NB4 (cell line): ENCODE data around the gene NUDT1.

Source experiments
- MYC ChIP-seq: IDR thresholded peaks from 2 replicates; pipeline ENCODE4 v1.6.1; 2011; ENCODE audit warnings: low read depth, low read length
- POLR2A ChIP-seq: IDR thresholded peaks from 2 replicates; pipeline ENCODE4 v1.6.1; 2011; ENCODE audit warnings: mild to moderate bottlenecking; ENCODE audit not compliant: insufficient read length; ENCODE audit errors: extremely low read depth
- TF ChIP-seq, protein P1 (sequence below): IDR thresholded peaks from one replicate; pipeline ENCODE4 v1.5.1; 2012; ENCODE audit warnings: low read depth, low read length
- TF ChIP-seq, protein P2 (sequence below): IDR thresholded peaks from 2 replicates; pipeline ENCODE4 v1.6.1; 2011; ENCODE audit warnings: low read depth, low read length

DNA sequence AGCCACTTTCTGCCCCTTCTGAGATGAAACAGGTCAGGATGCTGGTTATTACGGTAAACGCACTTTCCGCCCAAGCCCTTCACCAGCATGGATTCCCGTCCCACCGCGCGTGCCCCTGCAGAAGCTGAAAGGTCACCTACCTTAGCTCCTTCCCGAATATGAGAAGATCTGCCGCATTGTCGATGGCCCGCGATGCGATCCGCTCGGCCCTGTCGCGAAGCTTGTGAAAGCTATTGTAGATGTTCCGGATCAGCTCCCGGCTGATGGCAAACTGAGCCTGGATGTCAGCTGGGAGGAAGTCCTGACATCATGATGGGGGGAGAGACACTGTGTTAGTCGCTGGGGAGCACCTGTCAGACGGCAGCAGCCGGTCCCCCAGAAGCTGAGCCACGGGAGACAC lies 22.1 kb downstream of the NUDT1 start:
- TF ChIP-seq, protein P1, sequence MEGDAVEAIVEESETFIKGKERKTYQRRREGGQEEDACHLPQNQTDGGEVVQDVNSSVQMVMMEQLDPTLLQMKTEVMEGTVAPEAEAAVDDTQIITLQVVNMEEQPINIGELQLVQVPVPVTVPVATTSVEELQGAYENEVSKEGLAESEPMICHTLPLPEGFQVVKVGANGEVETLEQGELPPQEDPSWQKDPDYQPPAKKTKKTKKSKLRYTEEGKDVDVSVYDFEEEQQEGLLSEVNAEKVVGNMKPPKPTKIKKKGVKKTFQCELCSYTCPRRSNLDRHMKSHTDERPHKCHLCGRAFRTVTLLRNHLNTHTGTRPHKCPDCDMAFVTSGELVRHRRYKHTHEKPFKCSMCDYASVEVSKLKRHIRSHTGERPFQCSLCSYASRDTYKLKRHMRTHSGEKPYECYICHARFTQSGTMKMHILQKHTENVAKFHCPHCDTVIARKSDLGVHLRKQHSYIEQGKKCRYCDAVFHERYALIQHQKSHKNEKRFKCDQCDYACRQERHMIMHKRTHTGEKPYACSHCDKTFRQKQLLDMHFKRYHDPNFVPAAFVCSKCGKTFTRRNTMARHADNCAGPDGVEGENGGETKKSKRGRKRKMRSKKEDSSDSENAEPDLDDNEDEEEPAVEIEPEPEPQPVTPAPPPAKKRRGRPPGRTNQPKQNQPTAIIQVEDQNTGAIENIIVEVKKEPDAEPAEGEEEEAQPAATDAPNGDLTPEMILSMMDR = no peak
- TF ChIP-seq POLR2A (no peak), MYC (no peak)
- TF ChIP-seq, protein P2, sequence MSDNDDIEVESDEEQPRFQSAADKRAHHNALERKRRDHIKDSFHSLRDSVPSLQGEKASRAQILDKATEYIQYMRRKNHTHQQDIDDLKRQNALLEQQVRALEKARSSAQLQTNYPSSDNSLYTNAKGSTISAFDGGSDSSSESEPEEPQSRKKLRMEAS = no peak
